Sciatic nerve (tissue), 2 donors: ENCODE results near the gene MARCHF7. TPM values are rescaled to one million over a fixed set of nuclear protein-coding genes. Genes with fewer than 3 reads are reported as not detected.
"Not testable (repeated sequence)": the region's sequence is repeated elsewhere in the genome, so short reads cannot be mapped to it uniquely, and the experiment has no call there.

Experiments used
- ATAC-seq: fragments of 200-7000 bp; cut with Tn5 transposase; one replicate; pipeline ENCODE4 v1.9.1; 2020; ENCODE audit warnings: mild to moderate bottlenecking, moderate library complexity
- DNase-seq: peaks from one replicate; pipeline ENCODE4 v3.0.0-alpha.2; 2020; ENCODE audit warnings: low spot score
- intact Hi-C: fragments of 100-400 bp; cut with DNase I; formaldehyde crosslinking; loops from one replicate; pipeline ENCODE4 v1.14.2; 2022
- total RNA-seq: library from RNA; stranded (reverse); fragmentation: NEBNext Ultra II Directional; extraction: Animal tissue kit (Norgen Biotek cat#: 25700); gene quantifications from one replicate; pipeline ENCODE4 v1.2.1, GENCODE V29; 2021
- donor health status: DM: no; HTN: no; CAD: no.
- donor health status: DM: no; HTN: no; CAD: no.

The MARCHF7 gene
- total RNA-seq, 1 donor from 2014 or later = 92.2 TPM

DNA sequence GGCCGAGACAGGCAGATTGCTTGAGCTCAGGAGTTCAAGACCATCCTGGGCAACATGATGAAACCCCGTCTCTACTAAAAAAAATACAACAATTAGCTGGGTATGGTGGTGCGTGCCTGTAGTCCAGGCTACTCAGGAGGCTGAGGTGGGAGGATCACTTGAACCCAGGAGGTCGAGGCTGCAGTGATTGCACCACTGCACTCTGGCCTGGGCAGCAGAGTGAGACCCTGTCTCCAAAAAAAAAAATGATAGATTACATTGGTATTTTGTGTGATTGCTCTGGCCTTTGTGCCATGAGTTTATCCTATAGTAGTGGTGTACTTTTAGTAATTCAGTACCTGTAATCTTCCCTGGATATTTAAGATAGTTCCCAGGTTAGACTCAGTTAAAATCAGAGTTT is 4.1 kb downstream of the MARCHF7 start:
- intact Hi-C loops, ATAC-seq, DNase-seq: not testable (repeated sequence)

DNA sequence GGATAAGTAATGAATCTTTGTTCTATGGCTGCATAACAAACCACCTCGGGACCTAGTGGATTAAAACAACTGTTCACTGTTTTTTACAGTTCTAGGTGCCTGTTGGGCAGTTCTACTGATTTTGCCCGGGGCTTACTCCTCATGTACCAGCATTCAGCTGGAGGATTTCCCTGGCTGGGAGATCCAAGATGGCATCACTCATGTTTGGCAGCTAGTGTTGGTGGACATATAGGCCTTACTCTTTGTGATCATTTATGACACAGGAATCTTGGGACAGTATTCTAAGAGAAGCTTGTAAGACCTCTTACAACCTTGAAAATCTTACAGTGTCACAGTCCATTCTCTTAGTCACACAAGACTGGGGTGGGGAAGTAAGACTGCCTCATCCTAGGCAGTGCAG is 4.6 kb downstream of the MARCHF7 start:
- ATAC-seq = no peak
- no peak for DNase-seq
- intact Hi-C loops = no loop called here

DNA sequence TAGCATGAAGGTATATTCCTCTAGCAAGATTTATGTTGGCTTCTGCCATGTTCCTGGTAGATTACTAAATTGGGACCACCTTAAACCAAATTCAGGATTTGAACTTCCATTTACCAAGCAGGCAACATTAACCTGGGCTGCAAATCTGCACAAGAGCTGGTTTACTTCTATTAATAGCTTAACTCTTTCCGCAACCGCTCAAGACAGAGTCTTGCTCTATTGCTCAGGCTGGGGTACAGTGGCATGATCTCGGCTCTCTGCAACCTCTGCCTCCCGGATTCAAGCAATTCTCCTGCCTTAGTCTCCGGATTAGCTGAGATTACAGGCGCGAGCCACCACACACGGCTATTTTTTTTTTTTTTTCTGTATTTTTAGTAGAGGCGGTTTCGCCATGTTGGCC is 8.4 kb downstream of the MARCHF7 start:
- ATAC-seq (no peak), DNase-seq (no peak)
- intact Hi-C loops = no loop called here

GRCh38 chr2:159722580-159722979 is 10.3 kb downstream of the MARCHF7 start:
- intact Hi-C loops = no loop called here
- ATAC-seq (no peak), DNase-seq (no peak)

DNA sequence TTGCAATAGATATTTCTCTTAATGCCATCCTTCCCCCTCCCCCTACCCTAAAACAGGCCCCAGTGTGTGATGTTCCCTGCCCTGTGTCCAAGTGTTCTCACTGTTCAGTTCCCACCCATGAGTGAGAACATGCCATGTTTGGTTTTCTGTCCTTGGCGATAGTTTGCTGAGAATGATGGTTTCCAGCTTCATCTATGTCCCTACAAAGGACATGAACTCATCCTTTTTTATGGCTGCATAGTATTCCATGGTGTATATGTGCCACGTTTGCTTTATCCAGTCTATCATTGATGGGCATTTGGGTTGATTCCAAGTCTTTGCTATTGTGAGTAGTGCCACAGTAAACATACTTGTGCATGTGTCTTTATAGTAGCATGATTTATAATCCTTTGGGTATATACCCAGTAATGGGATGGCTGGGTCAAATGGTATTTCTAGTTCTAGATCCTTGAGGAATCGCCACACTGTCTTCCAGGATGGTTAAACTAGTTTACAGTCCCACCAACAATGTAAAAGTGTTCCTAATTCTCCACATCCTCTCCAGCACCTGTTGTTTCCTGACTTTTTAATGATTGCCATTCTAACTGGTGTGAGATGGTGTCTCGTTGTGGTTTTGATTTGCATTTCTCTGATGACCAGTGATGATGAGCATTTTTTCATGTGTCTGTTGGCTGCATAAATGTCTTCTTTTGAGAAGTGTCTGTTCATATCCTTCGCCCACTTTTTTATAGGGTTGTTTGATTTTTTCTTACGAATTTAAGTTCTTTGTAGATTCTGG is 12.7 kb downstream of the MARCHF7 start:
- intact Hi-C loops, DNase-seq, ATAC-seq: not testable (repeated sequence)

GRCh38 chr2:159725713-159726112 is 13.4 kb downstream of the MARCHF7 start:
- no peak for ATAC-seq

GRCh38 chr2:159728629-159729028 is 16.3 kb downstream of the MARCHF7 start:
- DNase-seq = no peak
- ATAC-seq = no peak
- intact Hi-C loops = no loop called here

More at GRCh38 chr2:159725713-159726112, 13.4 kb downstream of the MARCHF7 start:
- intact Hi-C loops = no loop called here
- DNase-seq = no peak

- ATAC-seq (no peak), DNase-seq (no peak)
- intact Hi-C loops = no loop called here
Observed at GRCh38 chr2:159735648-159736047, 23.3 kb downstream of the MARCHF7 start.

GRCh38 chr2:159736048-159736447 is 23.7 kb downstream of the MARCHF7 start:
- ATAC-seq (no peak), DNase-seq (no peak)
- intact Hi-C loops = no loop called here

- DNase-seq = no peak
- ATAC-seq = no peak
- intact Hi-C loops = no loop called here
Observed at GRCh38 chr2:159737292-159737916, 25.1 kb downstream of the MARCHF7 start.

- intact Hi-C loops = no loop called here
- no peak for DNase-seq
- ATAC-seq = peak; percentile 53
Observed at GRCh38 chr2:159737917-159738296, 25.6 kb downstream of the MARCHF7 start.

DNA sequence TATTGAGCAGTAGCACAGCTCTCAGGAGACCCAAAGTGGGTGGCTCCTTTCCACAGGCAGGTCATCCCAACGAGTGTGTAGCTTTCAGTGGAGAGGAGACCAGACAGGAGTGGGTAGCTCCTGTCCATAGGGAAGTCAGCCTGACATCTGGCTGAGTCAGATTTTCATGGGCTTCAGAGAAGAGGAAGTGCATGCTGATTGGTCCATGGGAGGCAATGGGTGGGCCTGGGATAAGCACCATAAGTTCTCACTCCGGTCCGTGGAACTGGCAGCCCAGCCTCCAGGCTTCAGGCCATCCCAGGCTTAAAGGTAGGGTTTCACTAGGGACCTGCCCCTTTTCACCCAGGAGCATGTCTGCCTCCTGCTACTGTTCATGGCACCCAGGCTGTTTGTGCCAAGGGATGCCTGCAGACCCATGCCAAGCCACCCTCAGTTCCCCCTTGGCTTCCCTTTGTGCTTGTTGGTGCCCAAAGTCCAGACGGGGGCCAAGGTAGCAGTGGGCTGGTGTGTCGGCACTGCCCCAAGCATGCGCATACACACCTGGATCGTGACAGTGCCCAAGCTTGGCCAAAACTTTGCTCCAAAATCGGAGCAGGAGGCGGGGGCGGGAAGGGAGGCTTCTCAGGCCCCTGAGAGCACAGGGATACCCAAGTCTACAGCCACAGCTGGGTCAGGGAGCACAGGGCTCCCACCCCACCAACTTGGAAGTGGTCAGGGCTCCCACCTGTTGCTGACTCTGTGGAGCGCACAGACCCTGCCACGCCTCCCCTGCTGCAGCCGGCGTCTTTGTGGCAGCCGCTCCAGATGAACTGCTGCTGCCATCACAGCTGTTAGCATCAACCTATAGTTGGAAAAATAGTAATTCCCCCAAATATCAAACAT is 26.4 kb downstream of the MARCHF7 start:
- ATAC-seq (peak; percentile 42), DNase-seq (no peak)
- intact Hi-C loops = no loop called here

DNA sequence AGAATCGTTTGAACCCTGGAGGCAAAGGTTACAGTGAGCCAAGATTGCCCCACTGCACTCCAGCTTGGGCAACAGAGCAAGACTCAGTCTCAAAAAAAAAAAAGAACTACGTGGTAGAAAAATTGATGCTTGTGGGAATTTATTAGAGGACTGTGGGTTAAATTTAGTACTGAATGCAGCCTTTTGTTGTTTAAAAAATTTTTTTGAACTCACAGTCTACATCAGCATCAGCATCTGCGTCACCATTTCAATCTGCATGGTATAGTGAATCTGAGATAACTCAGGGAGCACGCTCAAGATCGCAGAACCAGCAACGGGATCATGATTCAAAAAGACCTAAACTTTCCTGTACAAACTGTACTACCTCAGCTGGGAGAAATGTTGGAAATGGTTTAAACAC is 30.5 kb downstream of the MARCHF7 start:
- intact Hi-C loops = no loop called here
- no peak for ATAC-seq
- DNase-seq = no peak

DNA sequence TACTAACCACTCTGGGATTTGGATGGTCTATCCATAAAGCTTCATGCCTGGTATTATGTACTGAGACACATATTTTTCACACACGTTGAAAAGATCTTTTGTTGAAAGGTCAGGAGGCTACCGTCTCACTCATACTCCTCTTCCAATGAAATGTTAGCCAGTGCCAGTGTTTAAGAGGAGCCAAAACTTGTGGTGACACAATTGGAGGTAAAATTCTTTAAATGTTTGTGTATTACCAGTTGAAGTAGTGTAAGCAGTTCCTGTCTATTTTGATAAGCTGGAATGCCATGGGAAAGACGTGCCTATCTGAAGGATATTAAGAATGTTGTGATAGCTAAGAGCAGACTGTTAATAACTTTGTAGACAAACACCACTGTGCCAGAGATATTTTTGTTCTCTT is 32.1 kb downstream of the MARCHF7 start:
- no peak for ATAC-seq
- no peak for DNase-seq
- intact Hi-C loops = no loop called here

- DNase-seq, ATAC-seq, intact Hi-C loops: not testable (repeated sequence)
Observed at GRCh38 chr2:159745237-159745636, 32.9 kb downstream of the MARCHF7 start.

DNA sequence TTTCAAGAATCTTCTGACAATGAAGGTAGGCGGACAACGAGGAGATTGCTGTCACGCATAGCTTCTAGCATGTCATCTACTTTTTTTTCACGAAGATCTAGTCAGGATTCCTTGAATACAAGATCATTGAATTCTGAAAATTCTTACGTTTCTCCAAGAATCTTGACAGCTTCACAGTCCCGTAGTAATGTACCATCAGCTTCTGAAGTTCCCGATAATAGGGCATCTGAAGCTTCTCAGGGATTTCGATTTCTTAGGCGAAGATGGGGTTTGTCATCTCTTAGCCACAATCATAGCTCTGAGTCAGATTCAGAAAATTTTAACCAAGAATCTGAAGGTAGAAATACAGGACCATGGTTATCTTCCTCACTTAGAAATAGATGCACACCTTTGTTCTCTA is 35.8 kb downstream of the MARCHF7 start:
- intact Hi-C loops = no loop called here
- DNase-seq = no peak
- ATAC-seq = no peak

- ATAC-seq = no peak
- DNase-seq = no peak
- intact Hi-C loops = no loop called here
Observed at GRCh38 chr2:159750873-159751272, 38.6 kb downstream of the MARCHF7 start.

- ATAC-seq = peak; percentile 15
- intact Hi-C loops = no loop called here
- no peak for DNase-seq
Observed at GRCh38 chr2:159753797-159754196, 41.5 kb downstream of the MARCHF7 start.

DNA sequence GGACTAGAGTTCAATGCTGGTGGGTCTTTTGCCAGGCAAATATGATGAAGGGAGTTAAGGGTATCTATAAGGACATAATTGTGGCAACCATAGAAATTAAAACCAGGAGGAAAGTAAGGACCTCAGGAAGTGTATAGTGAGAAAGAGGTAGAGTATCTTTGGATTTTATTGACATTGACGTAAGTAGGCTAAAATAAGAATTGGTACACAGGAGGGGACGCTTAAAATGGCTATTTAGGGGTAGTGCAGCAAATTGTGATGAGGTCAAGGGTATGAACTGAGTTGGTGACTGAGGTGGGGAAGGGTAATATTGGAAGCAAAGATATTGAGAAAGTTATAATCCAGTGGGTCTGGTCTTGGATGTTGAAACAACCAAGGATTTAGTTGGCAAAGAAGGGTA is 42.7 kb downstream of the MARCHF7 start:
- intact Hi-C loops = no loop called here
- DNase-seq (no peak), ATAC-seq (no peak)

DNA sequence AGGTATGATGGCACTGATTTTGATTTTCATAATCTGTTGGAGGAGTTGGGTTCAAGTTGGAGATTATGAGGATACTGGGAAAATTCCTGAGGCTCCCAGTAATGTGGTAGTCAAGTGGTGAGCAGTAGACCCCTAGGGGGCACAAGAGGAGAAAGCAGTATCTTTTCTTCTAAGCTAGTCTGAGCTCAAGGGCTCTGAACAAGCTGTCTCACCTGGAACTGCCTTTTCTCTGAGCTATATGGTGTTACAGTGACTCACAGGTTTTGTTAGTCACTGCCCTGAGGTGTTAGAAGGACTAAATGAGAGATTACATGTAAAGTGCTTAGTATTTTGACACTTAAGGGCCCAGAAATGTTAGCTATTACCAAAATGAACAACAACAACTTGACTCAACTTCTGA is 43.5 kb downstream of the MARCHF7 start:
- DNase-seq (no peak), ATAC-seq (no peak)
- intact Hi-C loops = no loop called here
